RWPE1 (cell line): ENCODE results near the gene KIZ.

ENCODE experiments used
- CTCF ChIA-PET: fragments of 350-600 bp; sonication (Branson Sonifier 250); formaldehyde crosslinking; extraction: SDS; loops from one replicate; lab custom pipeline; 2021; lab: Yijun Ruan, JAX
- POLR2A ChIA-PET: fragments of 400-600 bp; formaldehyde crosslinking; extraction: SDS; loops from one replicate; lab custom pipeline; 2020; ENCODE audit warnings: antibody characterized with exemption; ENCODE audit not compliant: low non-redundant PET; lab: Yijun Ruan, JAX
- DNase-seq: peaks from one replicate; pipeline ENCODE4 v3.0.0; 2012; ENCODE audit warnings: low spot score
- H3K27ac ChIP-seq: fragments of 450-650 bp; 2 replicates; pipeline ENCODE4 v1.5.1; 2017
- CTCF ChIP-seq: fragments of 450-650 bp; conservative IDR thresholded peaks from 2 replicates; pipeline ENCODE4 v1.5.1; 2017; ENCODE audit warnings: low read depth, mild to moderate bottlenecking

KIZ gene

DNA sequence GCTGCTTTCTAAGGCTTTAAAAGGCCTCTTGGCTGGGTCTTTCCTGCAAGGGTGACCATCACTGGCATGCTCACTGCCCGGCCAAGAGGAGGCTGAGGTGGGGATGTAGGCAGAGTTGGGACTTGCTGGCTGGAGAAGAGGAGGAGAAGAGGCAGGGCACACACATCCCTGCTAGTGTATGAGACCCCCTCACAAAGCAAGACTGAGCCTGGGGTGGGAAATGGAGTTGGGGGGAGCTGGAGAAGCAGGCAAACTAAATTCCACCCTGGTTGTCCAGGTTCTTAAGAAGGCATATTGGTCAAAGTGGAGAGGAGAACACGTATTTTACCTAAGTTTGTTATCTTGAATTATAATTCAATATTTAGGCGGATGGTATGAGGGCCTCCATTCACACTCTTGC lies 1.7 kb upstream of the KIZ start:
- CTCF ChIA-PET = interaction anchor here (0.7 kb wide), 1 partner anchor 29 kb away, joined by 5 read pairs; no protein-coding TSS in a partner anchor
- POLR2A ChIA-PET = no interaction called here
- no peak for DNase-seq

GRCh38 chr20:21125072-21125848 lies 622 bp upstream of the KIZ start:
- CTCF ChIA-PET = interaction anchor here (0.7 to 1.3 kb wide), 4 partner anchors 19 to 262 kb away, joined by 3 to 5 read pairs (median 3); no protein-coding TSS in a partner anchor
- DNase-seq = no peak
- POLR2A ChIA-PET = interaction anchor here (0.8 kb wide), 1 partner anchor 29 kb away, joined by 3 read pairs; no protein-coding TSS in a partner anchor
- TF ChIP-seq CTCF = no peak
- H3K27ac ChIP-seq = peak overlapping the region; percentile 72

More for the DNA sequence above, 1.7 kb upstream of the KIZ start:
- no peak for TF ChIP-seq CTCF
- H3K27ac ChIP-seq = no peak overlapping the region

DNA sequence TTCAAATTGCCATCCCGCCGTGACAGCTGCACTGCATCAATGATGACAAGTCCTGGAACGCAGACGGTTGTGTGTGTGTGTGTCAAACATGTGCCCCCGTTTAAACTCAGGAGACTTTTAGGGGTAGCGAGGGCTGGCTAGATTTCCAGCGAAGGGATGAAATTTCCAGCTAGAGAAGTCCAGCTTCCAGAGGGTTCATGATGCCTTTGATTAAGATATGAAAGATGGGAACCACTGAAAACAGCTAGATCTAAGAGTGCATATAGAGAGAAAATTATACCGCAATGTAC lies 644 bp downstream of the KIZ start:
- TF ChIP-seq CTCF = no peak

DNA sequence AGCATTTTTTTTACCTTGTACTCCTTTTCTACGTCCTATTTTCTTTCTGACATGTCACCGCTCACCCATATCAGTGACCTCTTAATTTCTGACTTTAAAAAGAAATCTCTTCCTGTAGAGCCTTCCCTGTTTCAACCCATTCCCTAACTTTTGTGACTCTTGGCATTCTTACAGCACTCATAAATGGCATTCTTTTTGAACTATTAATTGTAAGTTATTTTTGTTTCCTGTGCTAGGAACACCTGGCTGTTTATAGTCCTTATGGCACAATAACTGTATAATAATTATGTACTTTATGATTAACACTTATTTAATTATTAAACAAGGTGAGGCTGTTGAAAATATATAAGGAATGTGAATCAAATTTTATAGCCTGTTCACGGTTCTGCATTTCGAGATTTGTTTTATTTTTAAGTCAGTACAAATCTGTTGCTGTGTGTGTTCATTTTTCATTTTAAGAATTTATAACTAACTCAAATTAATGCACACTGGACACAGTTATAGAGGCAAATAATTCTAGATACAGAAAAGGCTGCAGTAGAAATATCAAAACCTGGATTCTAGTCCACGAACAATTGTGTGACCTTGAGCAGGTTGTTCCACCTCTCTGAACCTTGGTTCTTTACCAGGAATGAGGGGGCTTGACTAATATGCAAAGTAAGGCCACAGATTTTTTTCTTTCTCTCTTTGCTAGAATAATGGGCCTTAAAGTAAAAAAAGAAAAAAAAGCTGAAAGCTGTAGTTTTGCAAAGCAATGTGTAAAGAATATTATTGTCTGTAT lies 1.5 kb downstream of the KIZ start:
- no peak overlapping the region for H3K27ac ChIP-seq
- DNase-seq = no peak
- ChIA-PET CTCF (no interaction called here), POLR2A (no interaction called here)
- no peak for TF ChIP-seq CTCF

More for the DNA sequence above, 644 bp downstream of the KIZ start:
- CTCF ChIA-PET = interaction anchor here (0.7 to 1.3 kb wide), 2 partner anchors 43 to 263 kb away, joined by 3 to 4 read pairs; no protein-coding TSS in a partner anchor
- no peak for DNase-seq
- peak overlapping the region; percentile 72 for H3K27ac ChIP-seq
- POLR2A ChIA-PET = interaction anchor here (0.5 kb wide), 1 partner anchor 57 kb away, joined by 4 read pairs; no protein-coding TSS in a partner anchor

- CTCF ChIA-PET = interaction anchor here (0.6 kb wide), 1 partner anchor 776 kb away, joined by 3 read pairs; no protein-coding TSS in a partner anchor
- no peak for TF ChIP-seq CTCF
Observed at GRCh38 chr20:21129861-21130260, 4.0 kb downstream of the KIZ start.

DNA sequence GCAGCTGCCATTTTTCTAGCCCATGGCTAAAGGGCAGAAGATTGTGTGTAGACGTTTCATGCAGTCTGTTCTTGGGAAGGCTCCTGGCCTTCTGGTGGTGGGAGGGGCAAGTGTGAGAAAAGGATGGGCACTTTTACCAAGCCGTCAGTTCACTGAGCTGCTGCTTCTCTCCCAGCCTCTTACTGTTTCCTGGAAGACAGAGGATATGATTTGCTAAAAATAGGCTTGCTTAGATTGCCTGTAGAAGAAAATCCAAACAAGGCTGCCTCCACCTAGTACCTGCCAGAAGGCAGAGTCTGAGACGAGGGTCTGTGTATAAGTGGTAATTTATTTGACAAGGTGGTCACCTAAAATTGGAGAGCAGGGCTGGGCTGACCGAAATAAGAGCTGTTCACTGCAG lies 7.5 kb downstream of the KIZ start:
- ChIA-PET CTCF (no interaction called here), POLR2A (no interaction called here)
- TF ChIP-seq CTCF = no peak
- H3K27ac ChIP-seq = no peak overlapping the region
- DNase-seq = no peak

More at GRCh38 chr20:21129861-21130260, 4.0 kb downstream of the KIZ start:
- no peak for DNase-seq
- POLR2A ChIA-PET = no interaction called here
- H3K27ac ChIP-seq = no peak overlapping the region
